Vagina (tissue), 2 donors: ENCODE results near the gene DBT.

Experiments
- CTCF ChIP-seq, 3 experiments: fragments of 450-650 bp in 2 of 3; fragments of 200-600 bp in 1 of 3; sonication (generic) in 1 of 3; IDR thresholded peaks; one replicate each; pipeline ENCODE4 v1.5.1; 2017 to 2019; ENCODE audit warnings: antibody characterized with exemption in 3 of 3, mild to moderate bottlenecking in 2 of 3, moderate library complexity in 2 of 3
- POLR2A ChIP-seq, 2 donors: fragments of 450-650 bp; IDR thresholded peaks; one replicate each; pipeline ENCODE4 v1.6.1; 2017; ENCODE audit warnings: antibody characterized with exemption in 2 of 2, mild to moderate bottlenecking in 2 of 2, moderate library complexity in 2 of 2
- POLR2AphosphoS5 ChIP-seq, 2 donors: sonication (generic); formaldehyde crosslinking; IDR thresholded peaks; one replicate each; pipeline ENCODE4 v1.9.0; 2017; ENCODE audit warnings: antibody characterized with exemption in 2 of 2, mild to moderate bottlenecking in 2 of 2, low read depth in 1 of 2; ENCODE audit not compliant: insufficient read depth in 1 of 2

GRCh38 chr1:100215101-100215500 is 34.5 kb downstream of the DBT start:
- no peak for TF ChIP-seq POLR2AphosphoS5 (IDR thresholded peaks at IDR 0.05; ENCODE audit: insufficient read depth in 1 of 2, low read depth in 1 of 2)
- no peak for TF ChIP-seq CTCF (IDR thresholded peaks at IDR 0.05)
- TF ChIP-seq POLR2A (IDR thresholded peaks at IDR 0.05): no peak
